Measurements from ENCODE around the gene PRKD1. TPM values are rescaled to one million over a fixed set of nuclear protein-coding genes. Genes with fewer than 3 reads are reported as not detected.

PRKD1 gene
- total RNA-seq, 1 donor from 2014 or later, result 0.54 TPM

GRCh38 chr14:29895591-29896083 is 32.0 kb downstream of the PRKD1 start:
- H3K36me3 Mint-ChIP-seq (ENCODE audit: unreplicated experiment), result no peaks in the 10 kb centered on the region
- DNase-seq, result no peak
- H3K9me3 Mint-ChIP-seq (ENCODE audit: unreplicated experiment), result no peaks in the 10 kb centered on the region
- H3K4me1 Mint-ChIP-seq (ENCODE audit: low read depth, unreplicated experiment), result peaks cover 2% of the 10 kb centered on the region
- no peak overlapping the region for H3K27ac Mint-ChIP-seq (ENCODE audit: unreplicated experiment)
- no peak for TF ChIP-seq CTCF (IDR thresholded peaks at IDR 0.05; ENCODE audit: partially characterized antibody, unreplicated experiment)
- H3K4me3 Mint-ChIP-seq (ENCODE audit: unreplicated experiment), result no peak overlapping the region
- no peaks in the 10 kb centered on the region for H3K27me3 Mint-ChIP-seq (ENCODE audit: unreplicated experiment)

- peaks cover 2% of the 10 kb centered on the region for H3K4me1 Mint-ChIP-seq (ENCODE audit: low read depth, unreplicated experiment)
- TF ChIP-seq CTCF (IDR thresholded peaks at IDR 0.05; ENCODE audit: partially characterized antibody, unreplicated experiment), result no peak
- H3K27me3 Mint-ChIP-seq (ENCODE audit: unreplicated experiment), result no peaks in the 10 kb centered on the region
- no peak for DNase-seq
- H3K27ac Mint-ChIP-seq (ENCODE audit: unreplicated experiment), result no peak overlapping the region
- H3K9me3 Mint-ChIP-seq (ENCODE audit: unreplicated experiment), result no peaks in the 10 kb centered on the region
- H3K4me3 Mint-ChIP-seq (ENCODE audit: unreplicated experiment), result no peak overlapping the region
- H3K36me3 Mint-ChIP-seq (ENCODE audit: unreplicated experiment), result no peaks in the 10 kb centered on the region
These were observed 33.7 kb downstream of the PRKD1 start for GRCh38 chr14:29893989-29894388.

GRCh38 chr14:29892327-29892726 is 35.3 kb downstream of the PRKD1 start:
- no peaks in the 10 kb centered on the region for H3K9me3 Mint-ChIP-seq (ENCODE audit: unreplicated experiment)
- no peak overlapping the region for H3K4me3 Mint-ChIP-seq (ENCODE audit: unreplicated experiment)
- no peak overlapping the region for H3K27ac Mint-ChIP-seq (ENCODE audit: unreplicated experiment)
- no peak for TF ChIP-seq CTCF (IDR thresholded peaks at IDR 0.05; ENCODE audit: partially characterized antibody, unreplicated experiment)
- peaks cover 2% of the 10 kb centered on the region for H3K4me1 Mint-ChIP-seq (ENCODE audit: low read depth, unreplicated experiment)
- no peaks in the 10 kb centered on the region for H3K36me3 Mint-ChIP-seq (ENCODE audit: unreplicated experiment)
- H3K27me3 Mint-ChIP-seq (ENCODE audit: unreplicated experiment), result no peaks in the 10 kb centered on the region
- DNase-seq, result no peak

GRCh38 chr14:29885988-29886387 is 41.7 kb downstream of the PRKD1 start:
- Mint-ChIP-seq H3K9me3 (ENCODE audit: unreplicated experiment) (peaks cover 2% of the 10 kb centered on the region), H3K4me1 (ENCODE audit: low read depth, unreplicated experiment) (no peaks in the 10 kb centered on the region), H3K27ac (ENCODE audit: unreplicated experiment) (no peak overlapping the region), H3K4me3 (ENCODE audit: unreplicated experiment) (no peak overlapping the region), H3K36me3 (ENCODE audit: unreplicated experiment) (no peaks in the 10 kb centered on the region), H3K27me3 (ENCODE audit: unreplicated experiment) (no peaks in the 10 kb centered on the region)
- no peak for DNase-seq
- TF ChIP-seq CTCF (IDR thresholded peaks at IDR 0.05; ENCODE audit: partially characterized antibody, unreplicated experiment), result no peak

GRCh38 chr14:29868000-29868399 is 59.6 kb downstream of the PRKD1 start:
- H3K36me3 Mint-ChIP-seq (ENCODE audit: unreplicated experiment), result no peaks in the 10 kb centered on the region
- no peak overlapping the region for H3K27ac Mint-ChIP-seq (ENCODE audit: unreplicated experiment)
- no peak overlapping the region for H3K4me3 Mint-ChIP-seq (ENCODE audit: unreplicated experiment)
- H3K9me3 Mint-ChIP-seq (ENCODE audit: unreplicated experiment), result no peaks in the 10 kb centered on the region
- DNase-seq, result no peak
- no peaks in the 10 kb centered on the region for H3K4me1 Mint-ChIP-seq (ENCODE audit: low read depth, unreplicated experiment)
- TF ChIP-seq CTCF (IDR thresholded peaks at IDR 0.05; ENCODE audit: partially characterized antibody, unreplicated experiment), result no peak
- H3K27me3 Mint-ChIP-seq (ENCODE audit: unreplicated experiment), result no peaks in the 10 kb centered on the region

Measured in glutamatergic neuron (in vitro differentiated cells).